ENCODE measurements around the gene GNAT1.

- TF ChIP-seq CTCF (IDR thresholded peaks at IDR 0.05) (no peak), POLR2A (IDR thresholded peaks at IDR 0.05) (no peak)
Observed at GRCh38 chr3:50212502-50212901, 21.1 kb downstream of the GNAT1 start.
